HAP-1 (cell line): ENCODE measurements around the gene DNAH14.
A peak's percentile ranks its signal among the peaks of the same experiment; 100 is the strongest.

Experiments used
- DNase-seq, 2 experiments: peaks; one replicate each; pipeline ENCODE4 v3.0.0-alpha.2; 2016 to 2020; ENCODE audit warnings: low spot score in 2 of 2
- H3K27me3 ChIP-seq: fragments of 250-450 bp; sonication (Bioruptor Pico); 2 replicates; pipeline ENCODE4 v1.5.1; 2020; ENCODE audit warnings: low read depth, mild to moderate bottlenecking, moderate library complexity
- H3K36me3 ChIP-seq: fragments of 250-450 bp; sonication (Bioruptor Pico); replicated peaks from 2 replicates; pipeline ENCODE4 v1.5.1; 2020; ENCODE audit warnings: mild to moderate bottlenecking
- H3K4me1 ChIP-seq: fragments of 250-450 bp; sonication (Bioruptor Pico); 2 replicates; pipeline ENCODE4 v1.5.1; 2020; ENCODE audit warnings: mild to moderate bottlenecking
- H3K4me3 ChIP-seq: fragments of 250-450 bp; sonication (Bioruptor Pico); 2 replicates; pipeline ENCODE4 v1.5.1; 2020; ENCODE audit warnings: mild to moderate bottlenecking, moderate library complexity
- H3K9me3 ChIP-seq: fragments of 250-450 bp; sonication (Bioruptor Pico); 2 replicates; pipeline ENCODE4 v1.5.1; 2020; ENCODE audit warnings: mild to moderate bottlenecking, moderate library complexity
- in situ Hi-C: fragments of 300-500 bp; cut with MboI; formaldehyde crosslinking; loops from 3 replicates; pipeline ENCODE4 v1.14.3; 2020; ENCODE audit warnings: low sequenced_read_pairs, inconsistent platforms, mixed read lengths

DNAH14 gene

DNA sequence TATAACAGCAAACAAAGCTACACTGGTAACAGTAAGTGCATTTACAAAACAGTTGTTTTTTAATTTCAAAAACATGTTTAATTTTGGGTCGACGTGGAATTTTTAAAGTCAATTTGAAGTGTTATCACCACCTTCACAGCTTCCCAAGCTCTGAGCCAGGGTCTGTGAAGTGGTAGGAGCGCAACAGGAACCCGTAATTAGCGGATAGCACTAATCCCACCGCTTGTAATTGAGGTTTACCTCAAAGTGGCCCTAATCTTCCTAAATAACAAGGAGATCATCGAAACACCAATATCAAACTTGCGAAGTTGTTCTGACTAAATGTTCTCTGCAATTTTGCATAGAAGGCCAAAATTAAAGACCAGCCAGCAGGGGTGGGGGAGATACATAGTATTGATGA, 479.6 kb downstream of the DNAH14 start:
- Histone ChIP-seq H3K4me3 (no peak overlapping the region), H3K27me3 (no peaks in the 10 kb centered on the region), H3K4me1 (no peaks in the 10 kb centered on the region), H3K36me3 (peaks cover 84% of the 10 kb centered on the region), H3K9me3 (no peaks in the 10 kb centered on the region)
- in situ Hi-C loops, result no loop called here
- no peak for DNase-seq

DNA sequence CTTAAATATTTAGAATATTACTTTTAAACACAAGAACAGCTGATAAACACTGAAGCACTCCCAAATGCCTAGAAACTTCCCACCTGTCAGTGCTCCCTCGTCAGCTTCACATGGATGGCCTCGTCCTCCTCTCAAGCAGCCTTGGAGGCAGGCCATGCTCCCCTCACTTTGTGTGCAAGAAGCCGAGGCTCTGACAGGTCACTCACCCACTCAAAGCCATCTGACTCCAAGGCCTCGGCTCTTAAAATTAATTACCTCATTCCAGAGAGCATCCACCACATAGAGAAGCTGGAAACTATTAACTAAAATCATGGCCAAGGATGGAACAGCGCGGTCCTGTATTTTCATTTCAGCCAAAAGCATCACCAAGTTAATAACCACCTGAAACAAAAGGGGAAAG, 480.6 kb downstream of the DNAH14 start:
- no peak for DNase-seq
- in situ Hi-C loops, result no loop called here
- peaks cover 86% of the 10 kb centered on the region for H3K36me3 ChIP-seq
- H3K4me1 ChIP-seq, result no peaks in the 10 kb centered on the region
- no peak overlapping the region for H3K4me3 ChIP-seq
- no peaks in the 10 kb centered on the region for H3K27me3 ChIP-seq
- H3K9me3 ChIP-seq, result no peaks in the 10 kb centered on the region

GRCh38 chr1:225412321-225412720, 482.8 kb downstream of the DNAH14 start:
- H3K36me3 ChIP-seq, result peaks cover 85% of the 10 kb centered on the region
- H3K9me3 ChIP-seq, result no peaks in the 10 kb centered on the region
- in situ Hi-C loops, result no loop called here

DNA sequence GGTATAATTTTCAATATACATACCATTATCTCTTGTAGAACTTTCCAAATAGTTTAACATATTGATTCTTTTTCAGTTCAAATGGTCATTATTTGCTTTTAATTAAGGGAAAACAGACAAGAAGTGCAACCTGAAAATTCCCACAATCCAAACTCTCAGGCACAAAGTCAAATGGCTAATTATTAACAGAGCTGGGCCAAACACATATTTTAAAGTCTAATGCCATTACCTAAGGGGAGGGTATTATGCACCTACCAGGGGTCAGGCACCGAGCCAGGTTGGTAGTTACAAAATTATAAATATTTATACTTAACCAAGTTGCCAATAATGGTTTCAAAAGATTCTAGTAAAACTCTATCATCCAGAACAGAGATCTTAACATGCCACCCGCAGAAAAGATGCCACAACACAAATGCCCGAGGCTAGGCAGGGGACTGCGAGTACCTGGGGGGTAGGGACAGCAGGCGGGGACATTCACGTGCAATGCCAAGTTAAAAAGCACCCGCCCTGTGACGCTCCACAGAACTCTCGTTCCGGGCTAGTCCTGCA, 483.4 kb downstream of the DNAH14 start:
- no peak for DNase-seq
- no peaks in the 10 kb centered on the region for H3K27me3 ChIP-seq
- H3K36me3 ChIP-seq, result peaks cover 89% of the 10 kb centered on the region
- H3K4me3 ChIP-seq, result no peak overlapping the region
- in situ Hi-C loops, result no loop called here
- no peaks in the 10 kb centered on the region for H3K9me3 ChIP-seq
- H3K4me1 ChIP-seq, result no peaks in the 10 kb centered on the region

More at GRCh38 chr1:225412321-225412720, 482.8 kb downstream of the DNAH14 start:
- no peak for DNase-seq
- no peak overlapping the region for H3K4me3 ChIP-seq
- H3K27me3 ChIP-seq, result no peaks in the 10 kb centered on the region
- no peaks in the 10 kb centered on the region for H3K4me1 ChIP-seq

GRCh38 chr1:225413708-225414375, 484.4 kb downstream of the DNAH14 start:
- in situ Hi-C loops, result no loop called here
- no peak for DNase-seq
- no peak overlapping the region for H3K4me3 ChIP-seq
- H3K36me3 ChIP-seq, result peaks cover 93% of the 10 kb centered on the region
- no peaks in the 10 kb centered on the region for H3K4me1 ChIP-seq
- H3K9me3 ChIP-seq, result no peaks in the 10 kb centered on the region
- no peaks in the 10 kb centered on the region for H3K27me3 ChIP-seq

GRCh38 chr1:225415307-225415706, 485.8 kb downstream of the DNAH14 start:
- peaks cover 95% of the 10 kb centered on the region for H3K36me3 ChIP-seq
- no peaks in the 10 kb centered on the region for H3K4me1 ChIP-seq
- H3K9me3 ChIP-seq, result no peaks in the 10 kb centered on the region
- H3K4me3 ChIP-seq, result no peak overlapping the region
- in situ Hi-C loops, result no loop called here
- no peaks in the 10 kb centered on the region for H3K27me3 ChIP-seq
- DNase-seq, result no peak

DNA sequence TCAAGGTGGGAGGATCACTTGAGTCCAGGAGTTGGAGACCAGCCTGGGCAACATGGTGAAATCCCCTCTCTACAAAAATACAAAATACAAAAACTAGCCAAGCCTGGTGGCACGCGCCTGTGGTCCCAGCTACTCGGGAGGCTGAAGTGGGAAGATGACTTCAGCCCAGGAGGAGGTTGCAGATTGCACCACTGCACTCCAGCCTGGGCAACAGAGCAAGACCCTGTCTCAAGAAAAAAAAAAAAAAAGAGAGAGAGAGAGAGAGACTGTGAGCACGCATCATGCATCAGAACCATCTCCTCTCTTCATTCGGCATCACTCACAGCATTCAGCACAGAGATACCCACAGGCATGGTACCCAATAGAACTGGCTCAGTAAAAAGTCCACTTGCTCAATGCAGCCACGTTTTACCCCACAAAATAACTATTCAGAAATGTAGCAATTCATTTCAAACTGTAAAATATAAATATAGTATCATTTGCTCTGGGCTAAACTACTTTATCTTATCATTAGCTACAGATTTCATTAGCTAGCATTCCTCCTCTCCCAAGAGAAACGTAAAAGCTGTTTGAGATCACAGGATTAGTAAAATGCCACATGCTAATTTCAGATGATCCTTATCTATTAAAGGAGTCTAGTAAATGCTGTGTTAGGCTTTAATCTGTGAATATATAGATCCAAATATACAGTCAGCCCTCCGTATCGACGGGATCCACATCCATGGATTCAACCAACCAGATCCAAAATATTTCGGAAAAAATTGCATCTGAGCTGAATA, 486.7 kb downstream of the DNAH14 start:
- Histone ChIP-seq H3K36me3 (peaks cover 92% of the 10 kb centered on the region), H3K4me3 (no peak overlapping the region), H3K4me1 (no peaks in the 10 kb centered on the region), H3K9me3 (no peaks in the 10 kb centered on the region), H3K27me3 (no peaks in the 10 kb centered on the region)
- no peak for DNase-seq
- in situ Hi-C loops, result no loop called here

DNA sequence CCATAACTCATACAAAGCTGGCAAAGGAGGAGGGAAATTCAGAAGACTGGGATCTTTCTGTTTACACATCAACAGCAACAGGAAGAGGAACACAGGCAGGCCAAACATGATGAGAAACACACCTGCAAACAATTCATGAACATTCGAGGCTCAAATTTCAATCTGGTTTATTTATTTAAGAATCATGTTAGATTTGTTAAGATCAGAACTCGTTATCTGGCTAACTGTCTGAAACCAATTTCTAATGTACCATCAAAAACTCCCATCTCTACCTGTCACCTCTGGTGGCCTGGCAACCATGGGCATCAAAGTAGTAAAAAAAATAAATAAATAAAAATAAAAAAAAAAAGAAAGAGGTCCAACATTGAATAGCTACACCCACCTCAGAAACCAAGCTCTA, 488.6 kb downstream of the DNAH14 start:
- H3K4me1 ChIP-seq, result peaks cover 6% of the 10 kb centered on the region
- peaks cover 92% of the 10 kb centered on the region for H3K36me3 ChIP-seq
- no peaks in the 10 kb centered on the region for H3K27me3 ChIP-seq
- in situ Hi-C loops, result no loop called here
- H3K4me3 ChIP-seq, result no peak overlapping the region
- no peaks in the 10 kb centered on the region for H3K9me3 ChIP-seq
- DNase-seq, result no peak

GRCh38 chr1:225418598-225418997, 489.1 kb downstream of the DNAH14 start:
- Histone ChIP-seq H3K4me1 (peaks cover 10% of the 10 kb centered on the region), H3K36me3 (peaks cover 92% of the 10 kb centered on the region), H3K9me3 (no peaks in the 10 kb centered on the region), H3K27me3 (no peaks in the 10 kb centered on the region), H3K4me3 (no peak overlapping the region)
- in situ Hi-C loops, result no loop called here
- no peak for DNase-seq

DNA sequence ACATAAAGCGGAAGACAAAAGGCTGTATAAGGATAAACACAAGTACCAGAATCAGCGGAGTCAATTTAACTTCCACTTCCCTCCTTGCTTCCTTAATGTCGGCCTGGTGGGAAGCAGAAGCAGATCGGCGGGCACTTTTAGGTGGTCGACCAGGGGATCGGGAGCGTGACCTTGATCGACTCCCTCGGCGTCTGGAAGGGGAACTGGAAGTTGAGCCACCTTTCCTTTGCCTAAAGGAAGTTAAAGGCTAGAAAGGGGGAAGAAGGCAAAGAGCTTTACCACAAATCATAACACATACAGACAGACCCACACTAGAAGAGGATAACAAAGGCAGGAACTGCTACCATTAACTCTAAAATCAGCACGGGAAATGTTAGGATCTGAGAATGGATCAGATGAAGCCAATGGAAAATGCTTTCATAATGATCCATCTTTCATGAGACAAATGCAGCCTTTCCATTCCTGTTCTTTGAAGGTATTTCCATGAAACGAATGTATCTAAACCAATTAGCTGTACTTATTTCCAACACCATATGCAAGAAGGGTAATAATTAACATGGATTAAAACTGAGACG, 492.6 kb downstream of the DNAH14 start:
- Histone ChIP-seq H3K4me1 (peaks cover 36% of the 10 kb centered on the region), H3K36me3 (peaks cover 67% of the 10 kb centered on the region), H3K4me3 (no peak overlapping the region), H3K9me3 (no peaks in the 10 kb centered on the region), H3K27me3 (no peaks in the 10 kb centered on the region)
- in situ Hi-C loops, result no loop called here
- no peak for DNase-seq

DNA sequence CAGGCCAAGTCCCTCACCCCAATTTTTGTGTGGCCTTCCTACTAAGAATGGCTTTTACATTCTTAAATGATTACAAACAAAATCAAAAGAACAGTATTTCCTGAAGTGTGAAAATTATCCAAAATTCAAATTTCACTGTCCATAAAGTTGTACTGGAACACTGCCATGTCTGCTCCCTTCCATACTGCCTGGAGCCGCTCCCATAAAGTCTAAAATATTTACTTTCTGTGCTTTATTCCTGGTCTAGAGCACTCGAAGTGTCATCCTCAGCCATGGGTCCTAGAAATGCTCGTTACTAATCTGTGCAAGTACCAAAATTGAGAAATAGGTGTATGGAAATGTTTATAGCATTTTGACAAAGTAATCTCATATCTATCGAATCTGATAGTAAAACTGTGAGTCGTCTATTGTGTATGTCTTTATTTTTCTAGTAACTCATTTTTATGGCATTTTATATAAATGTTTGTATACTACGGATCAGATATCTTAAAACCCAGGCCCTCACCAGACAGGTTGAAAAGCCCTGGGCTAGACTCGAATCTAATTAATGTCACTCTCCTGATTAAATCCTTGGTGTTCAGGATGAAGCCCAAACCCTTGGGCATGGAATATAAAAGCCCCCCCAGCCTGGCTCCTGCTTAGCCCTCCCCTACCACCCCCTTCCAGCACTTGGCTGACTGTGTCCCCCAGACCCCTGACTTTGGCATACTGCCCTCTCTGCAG, 493.5 kb downstream of the DNAH14 start:
- Histone ChIP-seq H3K4me1 (peaks cover 36% of the 10 kb centered on the region), H3K4me3 (no peak overlapping the region), H3K27me3 (no peaks in the 10 kb centered on the region), H3K36me3 (peaks cover 58% of the 10 kb centered on the region), H3K9me3 (no peaks in the 10 kb centered on the region)
- no peak for DNase-seq
- in situ Hi-C loops, result no loop called here

- in situ Hi-C loops, result no loop called here
- Histone ChIP-seq H3K4me1 (peaks cover 36% of the 10 kb centered on the region), H3K4me3 (no peak overlapping the region), H3K36me3 (peaks cover 53% of the 10 kb centered on the region), H3K9me3 (no peaks in the 10 kb centered on the region; the same call in 1 of the 2 replicates), H3K27me3 (no peaks in the 10 kb centered on the region)
- no peak for DNase-seq
These were observed 494.0 kb downstream of the DNAH14 start for GRCh38 chr1:225423518-225423855.

DNA sequence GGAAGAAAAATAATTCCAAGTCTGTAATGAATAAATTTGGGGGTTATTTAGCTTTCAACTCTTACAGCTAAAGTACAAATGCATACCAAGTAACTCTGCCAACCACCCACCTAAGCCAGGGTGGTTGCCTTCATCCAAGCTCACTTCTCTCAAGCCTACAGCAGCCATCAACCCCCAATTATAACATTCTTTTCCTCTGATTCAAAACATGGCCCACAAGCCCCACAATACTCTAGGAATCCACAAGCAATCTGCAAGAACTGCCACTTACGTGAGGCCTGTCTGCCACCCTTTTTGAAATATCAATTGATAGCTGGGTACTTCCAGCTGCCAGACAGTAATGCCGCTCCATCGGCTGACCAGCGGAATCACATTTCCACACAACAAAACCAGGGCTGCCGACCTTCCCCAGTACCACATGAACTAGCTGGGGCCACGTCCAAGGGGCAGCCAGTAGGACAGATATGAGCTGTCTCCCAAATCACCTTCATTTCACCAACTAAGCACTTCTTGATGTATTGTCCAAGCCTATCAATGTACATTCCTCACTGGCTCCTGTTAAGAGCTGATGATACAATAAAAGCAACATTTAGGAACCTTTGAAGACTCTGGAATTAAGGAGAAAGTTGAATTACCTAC, 495.2 kb downstream of the DNAH14 start:
- Histone ChIP-seq H3K4me3 (peak overlapping the region; percentile 77), H3K9me3 (no peaks in the 10 kb centered on the region; the same call in 1 of the 2 replicates), H3K27me3 (no peaks in the 10 kb centered on the region), H3K36me3 (peaks cover 41% of the 10 kb centered on the region), H3K4me1 (peaks cover 44% of the 10 kb centered on the region)
- in situ Hi-C loops, result no loop called here
- DNase-seq, result no peak
